WI38 (cell line): ENCODE data around the gene RALGAPA2.

Experiments
- H3K4me3 ChIP-seq: 2 replicates; pipeline ENCODE4 v1.5.1; 2011; ENCODE audit warnings: low read depth, mild to moderate bottlenecking, control low read depth, low read length
- CTCF ChIP-seq: IDR thresholded peaks from 2 replicates; pipeline ENCODE4 v1.5.1; 2012; ENCODE audit warnings: low read depth, mild to moderate bottlenecking, control low read depth, low read length

RALGAPA2 gene

GRCh38 chr20:20492521-20493332, 219.7 kb downstream of the RALGAPA2 start:
- TF ChIP-seq CTCF, result no peak

DNA sequence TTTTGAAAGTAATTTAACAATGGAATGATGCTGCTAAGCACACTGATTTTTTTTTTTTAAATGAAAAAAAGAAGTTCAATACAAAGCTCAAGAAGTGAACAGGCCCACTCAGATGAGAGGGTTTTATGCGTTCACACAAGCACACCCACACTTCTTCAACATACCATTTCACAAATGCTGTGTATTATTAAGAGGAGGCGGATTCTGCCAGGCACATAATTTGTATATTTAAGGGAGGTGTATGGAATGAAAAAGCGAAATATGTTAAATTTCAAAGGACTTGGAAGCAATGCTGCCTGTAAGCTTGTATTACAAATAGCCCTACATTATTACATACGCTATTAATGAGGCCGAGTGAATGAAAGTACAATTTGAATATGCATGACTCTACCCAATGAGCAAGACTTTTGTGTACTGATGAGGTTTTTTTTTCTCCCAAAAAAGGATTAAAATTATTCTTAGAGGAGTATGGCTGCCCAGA, 220.6 kb downstream of the RALGAPA2 start:
- no peak overlapping the region for H3K4me3 ChIP-seq
- no peak for TF ChIP-seq CTCF

More at GRCh38 chr20:20492521-20493332, 219.7 kb downstream of the RALGAPA2 start:
- H3K4me3 ChIP-seq, result no peak overlapping the region

- H3K4me3 ChIP-seq, result no peak overlapping the region
- TF ChIP-seq CTCF, result no peak
Observed at GRCh38 chr20:20491110-20491783, 221.2 kb downstream of the RALGAPA2 start.

- no peak for TF ChIP-seq CTCF
- H3K4me3 ChIP-seq, result no peak overlapping the region
Observed at GRCh38 chr20:20490673-20491072, 221.8 kb downstream of the RALGAPA2 start.

- no peak overlapping the region for H3K4me3 ChIP-seq
- no peak for TF ChIP-seq CTCF
Observed at GRCh38 chr20:20489648-20490341, 222.6 kb downstream of the RALGAPA2 start.

GRCh38 chr20:20489054-20489453, 223.4 kb downstream of the RALGAPA2 start:
- TF ChIP-seq CTCF, result no peak

GRCh38 chr20:20488388-20488787, 224.1 kb downstream of the RALGAPA2 start:
- TF ChIP-seq CTCF, result no peak
- H3K4me3 ChIP-seq, result no peak overlapping the region

More at GRCh38 chr20:20489054-20489453, 223.4 kb downstream of the RALGAPA2 start:
- no peak overlapping the region for H3K4me3 ChIP-seq
